B cell (primary cell): Measurements from ENCODE around the gene PYCARD.

Experiments used
- EZH2 ChIP-seq: IDR thresholded peaks from 2 replicates; pipeline ENCODE4 v1.6.1; 2012; ENCODE audit warnings: borderline replicate concordance, low read depth, mild to moderate bottlenecking, moderate library complexity, low read length; ENCODE audit not compliant: insufficient read depth, poor library complexity, severe bottlenecking
- TF ChIP-seq, protein P1 (sequence below): fragments of 200-600 bp; IDR thresholded peaks from one replicate; pipeline ENCODE4 v1.8.0; 2022; ENCODE audit warnings: antibody characterized with exemption, mild to moderate bottlenecking

DNA sequence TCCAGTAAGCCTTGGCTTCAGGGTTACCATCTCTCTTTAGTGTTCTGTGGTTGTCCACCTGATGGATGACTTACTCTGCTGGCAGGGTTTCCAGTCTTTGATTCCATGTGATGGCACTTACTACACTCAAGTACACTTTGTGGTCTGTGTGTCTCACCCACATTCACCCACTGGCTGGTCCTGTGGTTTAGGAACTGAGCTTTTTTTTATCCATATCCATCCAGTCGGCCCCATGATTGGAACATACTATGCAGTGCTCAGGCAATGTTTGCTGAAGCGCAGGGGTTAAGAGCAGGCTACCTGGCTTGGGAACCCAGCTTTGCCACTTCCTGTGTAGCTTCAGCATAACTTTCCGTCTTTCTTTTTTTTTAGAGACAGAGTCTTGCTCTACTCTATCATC lies 25.4 kb downstream of the PYCARD start:
- TF ChIP-seq, protein P1, sequence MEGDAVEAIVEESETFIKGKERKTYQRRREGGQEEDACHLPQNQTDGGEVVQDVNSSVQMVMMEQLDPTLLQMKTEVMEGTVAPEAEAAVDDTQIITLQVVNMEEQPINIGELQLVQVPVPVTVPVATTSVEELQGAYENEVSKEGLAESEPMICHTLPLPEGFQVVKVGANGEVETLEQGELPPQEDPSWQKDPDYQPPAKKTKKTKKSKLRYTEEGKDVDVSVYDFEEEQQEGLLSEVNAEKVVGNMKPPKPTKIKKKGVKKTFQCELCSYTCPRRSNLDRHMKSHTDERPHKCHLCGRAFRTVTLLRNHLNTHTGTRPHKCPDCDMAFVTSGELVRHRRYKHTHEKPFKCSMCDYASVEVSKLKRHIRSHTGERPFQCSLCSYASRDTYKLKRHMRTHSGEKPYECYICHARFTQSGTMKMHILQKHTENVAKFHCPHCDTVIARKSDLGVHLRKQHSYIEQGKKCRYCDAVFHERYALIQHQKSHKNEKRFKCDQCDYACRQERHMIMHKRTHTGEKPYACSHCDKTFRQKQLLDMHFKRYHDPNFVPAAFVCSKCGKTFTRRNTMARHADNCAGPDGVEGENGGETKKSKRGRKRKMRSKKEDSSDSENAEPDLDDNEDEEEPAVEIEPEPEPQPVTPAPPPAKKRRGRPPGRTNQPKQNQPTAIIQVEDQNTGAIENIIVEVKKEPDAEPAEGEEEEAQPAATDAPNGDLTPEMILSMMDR: no peak
- no peak for TF ChIP-seq EZH2
